GM10847 (cell line): ENCODE measurements around the gene OGFR.

Source experiments
- POLR2A ChIP-seq: IDR thresholded peaks from 2 replicates; pipeline ENCODE4 v1.6.1; 2011; ENCODE audit not compliant: insufficient read length; ENCODE audit errors: extremely low read depth

OGFR gene

GRCh38 chr20:62830821-62831220, 26.2 kb downstream of the OGFR start:
- TF ChIP-seq POLR2A, result no peak

DNA sequence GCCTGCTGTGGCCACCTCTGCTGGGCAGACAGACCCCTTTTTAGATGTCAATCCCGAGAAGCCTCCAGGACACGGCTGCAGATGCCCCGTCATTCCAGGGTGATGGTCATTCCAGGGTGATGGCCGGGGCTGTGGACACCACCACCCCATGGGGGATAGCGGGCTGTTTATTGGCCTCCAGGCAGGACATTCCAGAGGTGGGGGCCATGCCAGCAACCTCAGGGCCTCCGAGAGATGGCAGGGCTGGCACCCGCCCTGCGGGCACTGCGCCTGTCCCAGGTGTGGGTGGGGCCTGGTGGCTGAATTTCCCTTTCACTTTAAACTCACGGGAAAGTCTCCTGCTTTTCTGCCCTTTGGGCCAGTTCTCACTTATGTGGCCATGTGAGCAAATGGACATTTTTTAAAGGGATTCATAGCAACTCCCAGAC, 26.7 kb downstream of the OGFR start:
- TF ChIP-seq POLR2A, result no peak

- no peak for TF ChIP-seq POLR2A
Observed at GRCh38 chr20:62831854-62832211, 27.2 kb downstream of the OGFR start.

GRCh38 chr20:62832212-62832922, 27.7 kb downstream of the OGFR start:
- TF ChIP-seq POLR2A, result no peak

- TF ChIP-seq POLR2A, result no peak
Observed at GRCh38 chr20:62832951-62833391, 28.3 kb downstream of the OGFR start.

DNA sequence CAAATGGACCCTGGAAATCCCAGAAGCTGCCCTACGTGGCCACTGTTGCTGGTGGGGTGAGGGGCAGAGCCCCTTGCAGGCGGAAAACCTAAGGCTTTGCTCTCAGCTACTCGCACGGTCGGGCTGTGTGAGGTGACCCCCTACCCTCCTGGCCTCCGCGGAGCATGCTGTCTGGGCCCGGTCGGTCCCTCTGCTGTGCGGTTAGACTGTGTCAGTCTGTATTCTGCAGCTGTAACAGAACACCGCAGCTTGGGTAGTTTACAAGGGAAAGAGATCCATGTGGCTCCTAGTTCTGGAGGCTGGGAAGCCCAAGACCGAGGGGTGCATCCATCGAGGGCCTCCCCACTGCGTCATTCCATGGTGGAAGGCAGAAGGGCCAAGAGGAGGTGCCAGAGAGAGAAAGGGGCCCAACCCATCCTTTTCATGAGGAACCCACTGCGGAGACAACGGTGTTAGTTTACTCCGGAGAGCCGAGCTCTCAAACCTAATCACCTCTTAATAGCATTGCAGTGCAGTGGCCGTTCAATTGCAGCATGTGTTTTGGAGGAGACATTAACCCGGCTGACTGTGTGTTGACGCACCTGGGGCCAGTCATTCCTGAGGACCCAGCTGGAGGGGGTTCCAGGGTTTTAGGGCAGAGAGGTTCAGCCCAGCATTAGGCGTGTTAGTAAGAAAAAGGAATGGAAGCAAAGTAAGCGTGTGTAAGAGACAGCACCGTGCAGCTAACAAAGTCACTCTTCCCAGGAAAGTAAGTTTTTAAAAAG, 30.5 kb downstream of the OGFR start:
- no peak for TF ChIP-seq POLR2A

- TF ChIP-seq POLR2A, result no peak
Observed at GRCh38 chr20:62835931-62836861, 31.6 kb downstream of the OGFR start.

GRCh38 chr20:62836967-62837490, 32.4 kb downstream of the OGFR start:
- no peak for TF ChIP-seq POLR2A

DNA sequence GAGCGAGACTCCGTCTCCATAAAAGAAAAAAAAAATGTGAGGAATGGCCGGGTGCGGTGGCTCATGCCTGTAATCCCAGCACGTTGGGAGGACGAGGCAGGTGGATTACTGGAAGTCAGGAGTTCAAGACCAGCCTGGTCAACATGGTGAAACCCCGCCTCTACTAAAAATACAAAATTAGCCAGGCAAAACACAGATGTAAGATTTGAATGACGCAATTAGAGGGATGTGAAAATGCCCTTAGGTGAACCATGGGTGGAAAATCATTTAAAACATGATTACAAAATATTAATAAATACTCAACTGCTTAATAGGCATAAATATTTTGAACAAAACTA, 33.1 kb downstream of the OGFR start:
- no peak for TF ChIP-seq POLR2A

DNA sequence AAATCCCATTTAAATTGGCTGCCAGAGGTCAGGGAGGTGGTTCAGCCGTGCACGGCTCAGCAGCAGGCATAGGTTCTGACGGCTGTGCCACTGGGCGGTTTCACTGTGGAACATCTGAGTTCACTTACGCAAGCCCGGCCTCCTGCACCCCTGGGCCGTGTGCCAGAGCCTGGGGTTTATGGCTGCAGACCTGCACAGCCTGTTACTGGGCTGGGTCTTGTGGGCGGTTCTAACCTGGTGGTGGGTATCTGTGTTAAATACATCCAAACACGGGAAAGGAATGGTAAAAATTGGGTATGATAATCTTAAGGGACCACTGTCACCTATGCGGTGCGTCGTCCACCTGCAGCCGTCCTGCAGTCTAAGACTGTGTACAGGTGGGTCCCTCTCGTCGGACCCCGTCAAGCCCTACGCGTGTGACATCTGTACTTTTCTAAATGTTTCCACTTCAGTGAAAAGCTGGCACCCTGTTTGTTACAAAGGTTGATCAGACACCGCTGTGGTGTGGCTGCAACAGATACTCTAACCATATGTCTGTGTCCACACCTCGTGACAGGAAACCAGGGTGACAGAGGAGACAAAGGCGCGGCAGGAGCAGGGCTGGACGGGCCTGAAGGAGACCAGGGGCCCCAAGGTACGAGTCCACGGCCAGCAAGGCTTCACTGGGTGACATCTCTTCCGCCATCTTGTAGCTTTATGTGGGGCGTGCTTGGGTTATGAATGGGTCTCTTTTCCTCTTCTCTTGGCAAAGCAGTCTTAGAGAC, 33.7 kb downstream of the OGFR start:
- TF ChIP-seq POLR2A, result no peak

DNA sequence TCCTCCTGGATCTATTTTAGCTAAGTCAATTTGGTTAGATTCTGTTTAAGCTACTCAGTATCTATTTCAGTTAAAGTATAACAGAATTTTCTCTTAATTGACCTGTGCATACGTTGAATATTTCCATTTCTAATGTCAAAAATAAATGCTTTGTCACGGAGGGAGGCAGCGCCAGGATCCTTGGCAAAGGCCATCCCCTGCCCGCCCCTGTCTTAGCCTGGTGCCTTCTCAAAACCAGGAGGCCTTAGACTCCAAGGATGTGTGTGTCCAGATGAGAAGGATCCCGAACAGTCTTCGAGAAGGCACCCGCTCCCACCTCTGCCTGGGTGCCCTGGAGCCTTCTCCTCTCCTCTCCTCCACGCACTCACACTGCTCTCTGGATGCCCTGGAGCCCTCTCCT, 34.6 kb downstream of the OGFR start:
- no peak for TF ChIP-seq POLR2A

GRCh38 chr20:62839816-62840215, 35.2 kb downstream of the OGFR start:
- TF ChIP-seq POLR2A, result no peak

GRCh38 chr20:62840244-62841197, 35.9 kb downstream of the OGFR start:
- no peak for TF ChIP-seq POLR2A
